LNCAP (cell line): ENCODE results near the gene CUEDC1.

ENCODE experiments used
- TF ChIP-seq, protein P1 (sequence below): fragments of 450-650 bp; IDR thresholded peaks from 2 replicates; pipeline ENCODE4 v1.5.1; 2017; ENCODE audit warnings: mild to moderate bottlenecking

The CUEDC1 gene

DNA sequence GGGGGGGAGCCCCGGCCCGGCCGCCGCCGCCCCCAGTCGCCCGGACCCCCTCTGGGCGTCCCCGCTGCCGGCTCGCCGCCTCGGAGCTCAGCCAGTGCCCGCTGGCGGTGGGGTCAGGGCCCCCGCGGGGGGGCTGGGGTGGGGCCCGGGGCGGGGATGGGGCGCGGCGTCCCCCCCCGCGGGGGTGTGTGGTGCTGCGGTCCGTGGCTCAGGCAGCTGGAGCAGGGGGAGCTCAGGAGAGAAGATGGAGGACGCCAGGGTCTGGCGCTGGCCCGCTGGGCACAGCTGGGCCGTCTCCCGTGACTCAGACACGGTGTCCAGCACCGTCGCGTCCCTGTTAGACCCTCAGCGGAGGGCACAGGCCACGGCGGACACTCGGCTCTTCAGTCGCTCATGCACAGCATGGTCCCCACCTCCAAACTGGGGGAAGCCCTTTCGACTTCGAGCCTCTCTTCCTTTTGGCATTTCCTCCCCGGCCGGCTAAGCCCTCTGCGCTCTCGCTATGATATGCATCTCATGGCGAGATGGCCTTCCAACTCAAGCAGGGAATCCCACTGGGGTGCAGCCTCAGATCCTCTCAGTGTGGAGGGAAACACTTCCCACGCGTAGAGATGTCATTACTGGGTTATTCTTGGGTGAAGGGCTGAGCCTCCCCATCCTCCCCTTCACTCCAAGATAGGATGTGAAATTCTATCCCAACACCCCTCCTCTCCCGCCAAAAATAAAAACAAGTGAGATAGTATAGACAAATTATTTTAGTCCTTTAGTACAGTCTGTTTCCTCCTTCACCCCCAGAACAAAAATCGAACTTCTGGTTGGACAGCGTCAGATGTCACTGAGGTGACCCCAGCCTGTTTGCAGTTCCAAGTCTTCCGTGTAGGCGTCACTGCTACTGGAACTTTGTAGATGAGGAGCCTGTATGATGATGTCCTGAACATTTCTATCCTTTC, 33.4 kb upstream of the CUEDC1 start:
- TF ChIP-seq, protein P1, sequence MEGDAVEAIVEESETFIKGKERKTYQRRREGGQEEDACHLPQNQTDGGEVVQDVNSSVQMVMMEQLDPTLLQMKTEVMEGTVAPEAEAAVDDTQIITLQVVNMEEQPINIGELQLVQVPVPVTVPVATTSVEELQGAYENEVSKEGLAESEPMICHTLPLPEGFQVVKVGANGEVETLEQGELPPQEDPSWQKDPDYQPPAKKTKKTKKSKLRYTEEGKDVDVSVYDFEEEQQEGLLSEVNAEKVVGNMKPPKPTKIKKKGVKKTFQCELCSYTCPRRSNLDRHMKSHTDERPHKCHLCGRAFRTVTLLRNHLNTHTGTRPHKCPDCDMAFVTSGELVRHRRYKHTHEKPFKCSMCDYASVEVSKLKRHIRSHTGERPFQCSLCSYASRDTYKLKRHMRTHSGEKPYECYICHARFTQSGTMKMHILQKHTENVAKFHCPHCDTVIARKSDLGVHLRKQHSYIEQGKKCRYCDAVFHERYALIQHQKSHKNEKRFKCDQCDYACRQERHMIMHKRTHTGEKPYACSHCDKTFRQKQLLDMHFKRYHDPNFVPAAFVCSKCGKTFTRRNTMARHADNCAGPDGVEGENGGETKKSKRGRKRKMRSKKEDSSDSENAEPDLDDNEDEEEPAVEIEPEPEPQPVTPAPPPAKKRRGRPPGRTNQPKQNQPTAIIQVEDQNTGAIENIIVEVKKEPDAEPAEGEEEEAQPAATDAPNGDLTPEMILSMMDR = no peak; the same call in 1 of the 2 replicates

GRCh38 chr17:57987581-57988300, 32.5 kb upstream of the CUEDC1 start, which contains the start of gene VEZF1:
VEZF1 (minus strand) TSS chr17:57988254; CDS start chr17:57988111, 143 bp downstream.
- TF ChIP-seq, protein P1 = no peak

GRCh38 chr17:57986841-57987580, 31.8 kb upstream of the CUEDC1 start:
- TF ChIP-seq, protein P1 = no peak

- TF ChIP-seq, protein P1 = no peak
Observed at GRCh38 chr17:57985675-57985974, 30.4 kb upstream of the CUEDC1 start.

GRCh38 chr17:57984936-57985674, 29.9 kb upstream of the CUEDC1 start:
- TF ChIP-seq, protein P1 = no peak

DNA sequence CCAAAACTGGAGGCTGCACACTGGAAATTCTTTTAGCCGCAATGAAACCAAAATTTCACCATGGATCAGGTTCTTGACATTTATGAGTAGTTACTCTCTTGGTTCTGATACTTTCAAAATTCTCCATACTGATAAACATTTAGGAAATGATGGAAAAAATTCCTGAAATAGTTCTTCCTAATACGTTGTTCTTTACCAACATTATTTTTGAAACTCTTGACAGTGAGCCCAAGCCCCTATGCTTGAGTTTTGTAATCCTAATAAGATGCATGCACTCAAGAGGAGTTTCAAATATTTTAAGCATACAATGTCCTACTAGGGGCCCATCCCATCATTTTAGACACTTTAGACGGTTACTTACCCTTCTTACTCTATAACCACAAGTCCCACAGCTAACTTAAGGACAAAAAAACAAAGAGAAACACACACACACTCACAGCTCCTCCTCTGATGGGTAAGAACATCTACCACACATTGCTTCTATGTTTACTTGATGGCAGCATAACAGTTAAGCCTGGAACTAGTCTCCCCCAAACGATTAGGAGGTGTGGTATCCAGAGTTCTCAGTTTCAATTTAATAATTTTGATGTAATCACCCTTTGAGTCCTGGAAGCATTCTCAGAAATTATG, 29.2 kb upstream of the CUEDC1 start:
- TF ChIP-seq, protein P1 = no peak
